Ureter (tissue), 1 donor: ENCODE measurements around the gene TAS1R2. TPM values are rescaled to one million over a fixed set of nuclear protein-coding genes. Genes with fewer than 3 reads are reported as not detected.

ENCODE experiments used
- DNase-seq: peaks from one replicate; pipeline ENCODE4 v3.0.0-alpha.2; 2020; ENCODE audit warnings: low spot score
- total RNA-seq: library from RNA; stranded (reverse); gene quantifications from one replicate; pipeline ENCODE4 v1.2.4, GENCODE V29; 2023
- donor health status: DM: yes; HTN: yes; CAD: no.

TAS1R2 gene
- total RNA-seq, 1 donor from 2014 or later, result not detected

DNA sequence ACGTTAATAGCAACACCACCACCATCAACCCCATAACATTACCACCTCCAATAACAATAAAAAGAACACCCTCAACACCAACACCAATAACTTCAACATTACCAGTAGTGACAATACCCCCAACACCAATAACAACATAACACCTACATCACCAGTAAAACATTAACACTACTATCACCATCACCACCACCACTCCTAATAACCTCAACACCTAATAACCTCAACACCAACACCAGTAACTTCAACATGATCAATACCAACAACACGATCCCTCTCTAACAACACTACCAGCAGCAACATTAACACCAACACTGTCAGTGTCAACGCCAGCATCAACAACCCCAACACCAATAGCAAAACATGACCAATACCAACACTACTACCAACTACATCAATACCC is 57.2 kb downstream of the TAS1R2 start:
- no peak for DNase-seq

DNA sequence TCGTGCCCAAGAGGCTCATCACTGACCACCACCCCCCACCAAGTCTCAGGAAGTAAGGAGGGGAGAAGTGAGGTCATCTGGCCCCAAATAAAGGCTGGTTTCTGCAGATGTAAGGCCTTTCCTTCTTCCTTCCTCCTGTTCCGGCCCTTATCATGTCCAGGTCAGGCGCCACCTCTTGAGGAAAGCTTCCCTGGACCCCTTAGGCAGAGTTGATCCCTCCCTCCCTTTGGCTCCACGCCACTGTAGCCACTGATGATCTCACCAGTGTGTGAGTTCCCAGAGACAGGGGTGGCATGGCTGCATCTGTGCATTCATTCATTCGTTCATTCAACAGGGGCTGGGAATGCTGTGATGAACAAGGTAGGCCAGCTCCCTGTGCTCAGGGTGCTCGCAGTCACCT is 59.2 kb downstream of the TAS1R2 start:
- DNase-seq, result no peak

DNA sequence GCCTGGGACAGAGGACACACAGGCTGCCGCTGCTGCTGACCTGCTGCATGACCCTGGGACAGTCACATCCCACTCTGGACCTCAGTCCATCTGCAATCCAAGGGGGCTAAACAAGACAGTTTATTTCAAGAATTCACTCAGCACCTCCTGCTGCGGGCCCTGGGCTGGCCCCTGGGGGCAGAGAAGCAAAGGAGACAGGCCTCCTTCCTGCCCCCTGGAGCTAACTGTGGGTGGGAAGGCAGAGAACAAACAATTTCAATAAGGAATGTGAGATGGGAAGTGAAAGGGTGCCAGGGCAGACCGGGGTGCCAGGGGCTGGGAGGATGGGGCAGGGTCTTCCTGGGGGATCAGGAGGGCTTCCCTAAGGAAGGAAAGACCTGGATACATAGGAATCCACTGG is 60.0 kb downstream of the TAS1R2 start:
- no peak for DNase-seq

DNA sequence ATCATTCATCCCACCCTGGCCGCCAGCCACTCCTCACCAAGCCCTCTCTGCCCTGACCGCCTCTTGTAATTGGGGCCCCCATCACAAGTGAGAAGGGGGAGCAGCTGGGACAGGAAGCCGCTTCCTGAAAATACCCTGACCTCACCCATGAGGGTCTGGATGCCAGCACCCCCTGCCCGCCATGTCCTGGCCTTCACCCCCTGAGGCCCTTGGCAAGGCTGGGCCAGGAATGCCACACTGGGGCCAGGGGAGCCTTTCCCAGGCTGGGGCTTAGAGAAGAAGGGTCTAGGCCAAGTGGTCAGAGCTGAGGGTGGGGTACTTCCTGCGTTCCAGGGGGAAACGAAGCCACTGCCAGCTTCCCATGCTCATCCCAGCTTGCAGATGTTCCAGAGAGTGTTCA is 60.5 kb downstream of the TAS1R2 start:
- DNase-seq, result no peak

DNA sequence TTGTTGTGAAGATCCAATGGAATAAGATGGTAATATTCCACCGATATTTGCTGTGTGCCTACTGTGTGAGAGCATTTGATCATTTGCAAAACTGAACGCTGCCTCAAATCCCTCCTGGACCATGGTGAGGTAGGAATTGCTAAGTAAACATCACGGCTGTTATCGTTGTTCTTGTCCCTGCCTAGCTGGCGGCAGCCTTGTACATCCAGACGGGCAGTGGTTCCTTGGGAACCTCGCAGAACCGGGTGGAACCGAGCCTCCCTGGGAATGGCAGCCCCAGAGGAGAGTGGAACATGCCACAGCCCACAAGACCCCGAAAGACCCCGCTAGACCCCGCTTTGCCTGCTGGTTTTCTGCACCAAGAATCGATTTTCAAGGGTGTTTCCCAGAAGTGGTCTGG is 60.9 kb downstream of the TAS1R2 start:
- no peak for DNase-seq

DNA sequence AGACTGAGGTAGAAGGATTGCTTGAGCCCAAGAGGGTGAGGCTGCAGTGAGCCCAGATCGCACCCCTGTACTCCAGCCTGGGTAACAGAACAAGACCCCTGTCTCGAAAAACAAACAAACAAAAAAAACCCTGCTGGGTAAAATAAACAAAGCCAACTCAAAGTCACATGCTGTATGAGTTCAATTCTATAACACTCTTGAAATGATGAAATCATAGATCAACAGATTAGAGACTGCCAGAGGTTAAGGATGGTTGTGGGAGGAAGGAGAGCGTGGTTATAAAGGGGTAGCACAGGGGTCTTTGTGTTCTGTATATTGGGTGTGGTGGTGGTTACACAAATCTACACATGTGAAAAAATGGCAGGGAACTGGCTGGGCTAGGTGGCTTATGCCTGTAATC is 62.5 kb downstream of the TAS1R2 start:
- DNase-seq, result no peak

DNA sequence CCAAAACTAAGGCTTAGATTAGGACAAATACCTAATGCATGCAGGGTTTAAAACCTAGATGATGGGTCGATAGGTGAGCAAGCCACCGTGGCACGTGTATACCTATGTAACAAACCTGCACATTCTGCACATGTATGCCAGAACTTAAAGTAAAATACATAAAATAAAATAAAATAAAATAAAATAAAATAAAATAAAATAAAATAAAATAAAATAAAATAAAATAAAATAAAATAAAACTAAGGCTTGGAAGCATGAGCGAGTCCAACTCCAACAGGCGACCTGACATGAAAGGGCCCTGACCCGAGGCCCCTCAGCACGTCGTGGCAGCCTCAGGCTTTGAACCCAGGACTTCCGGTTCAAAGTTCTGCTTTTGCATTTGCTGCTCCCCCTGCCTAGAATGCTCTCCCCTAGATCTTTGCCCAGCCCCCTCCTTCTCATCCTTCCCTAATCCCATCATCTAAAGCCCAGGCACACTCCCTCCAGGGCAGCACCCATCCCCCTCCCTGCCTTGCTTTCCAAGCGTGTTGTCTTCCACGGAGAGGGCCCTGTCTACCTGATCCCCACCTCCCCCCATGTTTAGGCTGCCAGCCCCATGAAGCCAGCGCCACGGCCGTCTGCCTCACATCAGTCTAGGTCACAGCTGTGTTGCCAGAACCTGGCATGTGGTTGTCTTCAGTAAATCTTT is 64.3 kb downstream of the TAS1R2 start:
- DNase-seq, result no peak

DNA sequence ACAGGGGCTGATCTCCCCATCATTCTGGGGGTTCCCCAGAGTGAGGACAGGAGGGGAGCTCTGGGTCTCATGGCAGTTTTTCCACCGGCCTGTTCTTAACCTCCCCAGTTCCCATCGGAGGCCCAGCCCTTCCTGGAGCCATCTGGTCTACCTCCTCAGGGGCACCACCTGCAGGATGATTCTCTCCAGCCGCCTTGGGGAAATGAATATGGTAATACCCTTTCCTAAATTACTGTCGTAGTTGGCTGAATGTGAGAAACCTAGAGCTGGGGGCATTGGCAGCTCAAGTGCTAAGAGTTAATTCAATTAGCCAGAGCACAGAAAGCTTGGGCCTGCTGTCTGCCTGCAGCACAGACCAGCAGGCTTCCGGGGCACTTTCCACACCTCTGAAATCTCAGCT is 64.9 kb downstream of the TAS1R2 start:
- DNase-seq, result no peak

DNA sequence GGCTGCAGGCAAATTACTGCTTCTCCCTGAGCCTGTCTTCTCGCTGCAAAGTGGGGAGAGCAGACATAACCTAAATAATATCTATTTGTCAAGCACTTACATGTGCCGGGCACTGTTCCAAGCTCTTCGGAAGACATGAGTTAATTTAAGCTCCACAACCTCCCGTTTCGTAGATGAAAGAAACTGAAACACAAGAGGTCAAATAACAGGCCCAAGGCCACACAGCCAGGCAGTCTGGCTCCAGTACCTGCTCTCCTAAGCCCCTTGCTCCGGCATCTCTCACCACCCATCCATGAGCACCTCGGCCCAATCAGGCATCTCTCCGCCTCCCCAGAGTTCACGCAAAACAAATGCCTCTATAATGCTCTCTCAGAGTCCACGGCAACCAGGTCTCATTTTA is 65.4 kb downstream of the TAS1R2 start:
- no peak for DNase-seq

DNA sequence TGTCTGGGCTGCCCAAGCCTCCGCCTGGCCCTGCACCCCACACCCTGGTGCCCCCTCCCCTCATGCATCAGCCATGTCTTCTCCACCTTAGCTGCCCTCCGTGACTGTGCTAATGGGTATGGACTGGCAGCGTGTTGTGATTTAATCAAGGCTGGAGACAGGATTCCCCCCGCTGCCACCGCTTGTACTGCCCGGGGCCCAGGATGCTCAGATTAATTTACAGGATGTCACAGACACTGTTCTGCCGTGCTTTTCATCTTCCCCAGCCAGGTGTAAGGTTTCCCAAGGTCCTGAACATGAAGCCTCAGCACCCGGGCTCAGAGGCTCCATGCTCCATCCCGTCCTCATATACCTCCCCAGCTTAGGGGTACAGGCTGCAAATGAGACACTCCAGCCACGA is 66.3 kb downstream of the TAS1R2 start:
- DNase-seq, result no peak

DNA sequence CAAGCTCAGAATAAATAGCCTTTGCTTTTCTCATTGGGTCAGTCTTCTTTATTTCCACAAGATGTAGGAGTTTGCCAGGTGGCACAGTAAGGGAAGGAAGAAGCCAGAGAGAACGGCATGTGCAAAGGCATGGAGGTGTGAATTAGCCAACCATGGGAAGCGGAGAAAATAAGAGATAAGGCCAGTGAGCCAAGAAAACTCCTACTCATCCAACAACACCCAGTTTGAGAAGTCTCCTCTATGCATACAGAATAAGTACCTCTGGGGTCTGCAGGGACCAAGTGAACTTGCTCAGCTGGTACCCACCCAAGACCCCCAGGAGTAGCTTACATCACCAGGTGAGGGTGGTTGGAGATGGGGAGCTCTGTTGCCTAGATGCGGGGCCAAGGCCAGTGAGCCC is 66.7 kb downstream of the TAS1R2 start:
- DNase-seq, result no peak

Other genes starting within 250 kb of the TAS1R2 start
- not detected for gene PAX7, start 228.8 kb downstream of the TAS1R2 start, total RNA-seq
- gene ALDH4A1, start 42.9 kb upstream of the TAS1R2 start, total RNA-seq, result 74.4 TPM
- 15.0 TPM for gene IFFO2, start 97.0 kb upstream of the TAS1R2 start, total RNA-seq